ENCODE results near the gene GALNTL6.

GRCh38 chr4:173088144-173088543 lies 1274.9 kb downstream of the GALNTL6 start:
- TF ChIP-seq CTCF (IDR thresholded peaks at IDR 0.05) (no peak), POLR2A (IDR thresholded peaks at IDR 0.05) (no peak)

Measured in testis (tissue), 2 donors.